K562 (cell line): ENCODE measurements around the gene PRR29. TPM values are rescaled to one million over a fixed set of nuclear protein-coding genes. Genes with fewer than 3 reads are reported as not detected.

Experiments used
- ATAC-seq: fragments of 200-7000 bp; cut with Tn5 transposase; 3 replicates; pipeline ENCODE4 v1.9.1; 2020; ENCODE audit warnings: moderate library complexity
- BruUV-seq: library from RNA; stranded (reverse); fragments of 400-500 nt; replicated peaks from 2 replicates; lab custom pipeline; 2021; lab: Mats Ljungman, UMichigan
- CTCF ChIA-PET: fragments of 300-600 bp; formaldehyde crosslinking; extraction: SDS; loops from one replicate; lab custom pipeline; 2021; ENCODE audit warnings: low intra/inter-chr PET ratio; lab: Yijun Ruan, JAX
- POLR2A ChIA-PET: fragments of 300-600, 350-650 bp; sonication (Branson Sonifier 250); formaldehyde crosslinking; extraction: SDS; loops from one replicate; lab custom pipeline; 2021; ENCODE audit warnings: antibody characterized with exemption, inconsistent platforms; lab: Yijun Ruan, JAX
- DNase-seq, 4 experiments: peaks; one replicate each; pipeline versions ENCODE4 v3.0.0 to v3.0.0-alpha.2; 2011 to 2018; ENCODE audit warnings: low spot score in 3 of 4, mixed read lengths in 3 of 4; ENCODE audit errors: extremely low read depth in 1 of 4
- FAIRE-seq: peaks from 2 replicates; lab custom pipeline; 2011; peaks lifted over from hg19 to GRCh38; lab: Jason Lieb, UNC
- H2AFZ ChIP-seq: 2 replicates; pipeline ENCODE4 v1.6.0; 2011; ENCODE audit warnings: low read depth, low read length, control low read depth, inconsistent platforms
- H3K27ac ChIP-seq: fragments of 200-600 bp; 3 replicates; pipeline ENCODE4 v1.8.0; 2011; ENCODE audit warnings: low read depth, mild to moderate bottlenecking, control low read depth, inconsistent platforms, low read length, moderate library complexity, mixed read lengths; ENCODE audit errors: extremely low read depth
- H3K27me3 ChIP-seq, 2 experiments: fragments of 300-600 bp in 1 of 2; 2 replicates in 1 of 2; 3 replicates in 1 of 2; pipeline versions ENCODE4 v1.6.0 to v1.8.0; 2011; ENCODE audit warnings: inconsistent platforms in 2 of 2, low read length in 2 of 2, mild to moderate bottlenecking in 1 of 2, mixed read lengths in 1 of 2, moderate library complexity in 1 of 2; ENCODE audit not compliant: control insufficient read depth in 2 of 2, insufficient read depth in 2 of 2
- H3K36me3 ChIP-seq: fragments of 300-600 bp; 3 replicates; pipeline ENCODE4 v1.8.0; 2011; ENCODE audit warnings: mild to moderate bottlenecking, low read length, inconsistent platforms; ENCODE audit not compliant: control insufficient read depth, insufficient read depth
- H3K4me1 ChIP-seq, 2 experiments: fragments of 200-600 bp in 1 of 2; replicated peaks in 1 of 2; 2 replicates in 1 of 2; 3 replicates in 1 of 2; pipeline versions ENCODE4 v1.5.1 to v1.8.0; 2011; ENCODE audit warnings: inconsistent platforms in 2 of 2, low read length in 2 of 2, mild to moderate bottlenecking in 1 of 2, mixed read lengths in 1 of 2, moderate library complexity in 1 of 2; ENCODE audit not compliant: control insufficient read depth in 2 of 2, insufficient read depth in 2 of 2
- H3K4me2 ChIP-seq: 2 replicates; pipeline ENCODE4 v1.6.1; 2011; ENCODE audit warnings: low read length, control low read depth, inconsistent platforms, mixed read lengths; ENCODE audit not compliant: insufficient read depth
- H3K4me3 ChIP-seq: fragments of 200-600 bp; sonication (generic), shearing (Covaris generic); 2 replicates; pipeline ENCODE4 v1.5.1; 2016; ENCODE audit warnings: control low read depth, inconsistent platforms
- H3K79me2 ChIP-seq: fragments of 200-600 bp; 3 replicates; pipeline ENCODE4 v1.8.0; 2011; ENCODE audit warnings: low read length, inconsistent platforms; ENCODE audit not compliant: control insufficient read depth, insufficient read depth
- H3K9ac ChIP-seq, 2 experiments: 2 replicates each; pipeline versions ENCODE4 v1.6.0 to v1.6.1; 2011; ENCODE audit warnings: low read depth in 2 of 2, low read length in 2 of 2, control low read depth in 1 of 2, inconsistent platforms in 1 of 2, mild to moderate bottlenecking in 1 of 2, mixed read lengths in 1 of 2; ENCODE audit not compliant: insufficient read depth in 1 of 2
- H3K9me1 ChIP-seq: one replicate; pipeline ENCODE4 v1.6.0; 2011; ENCODE audit warnings: inconsistent platforms, mild to moderate bottlenecking, low read length, moderate library complexity; ENCODE audit not compliant: control insufficient read depth, insufficient read depth
- H3K9me3 ChIP-seq: replicated peaks from 2 replicates; pipeline ENCODE4 v1.5.1; 2011; ENCODE audit warnings: low read depth, low read length, inconsistent platforms; ENCODE audit not compliant: control insufficient read depth, insufficient read depth
- H4K20me1 ChIP-seq: replicated peaks from 2 replicates; pipeline ENCODE4 v1.6.1; 2011; ENCODE audit warnings: low read length, inconsistent platforms, mixed read lengths; ENCODE audit not compliant: control insufficient read depth, insufficient read depth
- ARID2 ChIP-seq: fragments of 450-650 bp; IDR thresholded peaks from 2 replicates; pipeline ENCODE4 v1.6.1; 2017; ENCODE audit warnings: antibody characterized with exemption, mild to moderate bottlenecking
- EGR1 ChIP-seq: fragments of 450-650 bp; conservative IDR thresholded peaks from 2 replicates; pipeline ENCODE4 v1.6.1; 2017; ENCODE audit warnings: mild to moderate bottlenecking
- HINFP ChIP-seq: fragments of 450-650 bp; conservative IDR thresholded peaks from 2 replicates; pipeline ENCODE4 v1.6.1; 2016; ENCODE audit warnings: missing genetic modification characterization, low read depth, mild to moderate bottlenecking, control low read depth, missing compliant biosample characterization
- KDM4B ChIP-seq, 2 experiments: fragments of 450-650 bp in 1 of 2; sonication (generic) in 1 of 2; IDR thresholded peaks; 2 replicates each; pipeline ENCODE4 v1.6.1; 2016 to 2017; ENCODE audit warnings: borderline replicate concordance in 2 of 2, antibody characterized with exemption in 1 of 2, low read depth in 1 of 2, mild to moderate bottlenecking in 1 of 2
- MXD1 ChIP-seq: fragments of 250-450 bp; sonication (Bioruptor Pico); IDR thresholded peaks from 2 replicates; pipeline ENCODE4 v1.8.0; 2021; ENCODE audit warnings: borderline replicate concordance, mild to moderate bottlenecking, moderate library complexity; ENCODE audit not compliant: poor library complexity, severe bottlenecking
- NFATC3 ChIP-seq: fragments of 450-650 bp; IDR thresholded peaks from 2 replicates; pipeline ENCODE4 v1.6.1; 2017; ENCODE audit warnings: mild to moderate bottlenecking
- SIRT6 ChIP-seq: IDR thresholded peaks from one replicate; pipeline ENCODE4 v1.6.1; 2012; ENCODE audit warnings: low read depth, mild to moderate bottlenecking, control low read depth, inconsistent platforms, low read length, moderate library complexity
- WGBS: fragments of 100-300 bp; shearing (Covaris generic); methylation state at CpG from one replicate; pipeline ENCODE4 v1.1.6; 2016; ENCODE audit warnings: low coverage, mixed read lengths; ENCODE audit not compliant: insufficient coverage; ENCODE audit errors: missing lambda C conversion rate; 5-methylcytosine and 5-hydroxymethylcytosine counted together
- in situ Hi-C: fragments of 300-500 bp; cut with MboI; formaldehyde crosslinking; loops from 4 replicates; pipeline ENCODE4 v1.15.0; 2018; ENCODE audit warnings: inconsistent platforms, mixed read lengths
- intact Hi-C: fragments of 100-400 bp; cut with micrococcal nuclease; formaldehyde crosslinking; loops from 2 replicates; pipeline ENCODE4 v1.14.2; 2022
- polyA plus RNA-seq, 8 experiments: library from polyadenylated mRNA; depleted of rRNA in 4 of 8; stranded (reverse) in 5 of 8; unstranded in 3 of 8; fragments of >200 nt; fragmentation: Nextera tagmentation in 2 of 8; fragmentation: Illumina TruSeq in 1 of 8; extraction: Ambion mirVana in 2 of 8; extraction: Trizol in 1 of 8; gene quantifications; 2 replicates each; pipeline versions ENCODE4 v1.2.1 to v1.2.3, GENCODE V29; 2011 to 2014; ENCODE audit warnings: inconsistent platforms in 1 of 8, missing spikeins in 1 of 8
- total RNA-seq, 7 experiments: library from RNA; depleted of rRNA in 6 of 7; stranded (reverse); fragments of >200 nt in 6 of 7; fragmentation: Illumina TruSeq in 2 of 7; extraction: Trizol in 2 of 7; gene quantifications; 2 replicates each; pipeline versions ENCODE4 v1.2.1 to v1.2.3, GENCODE V29; 2011 to 2021; ENCODE audit warnings: low replicate concordance in 1 of 7

PRR29 gene
- total and polyA plus RNA-seq, 9 of the 15 experiments (the other 6 are each of a cell fraction or from before 2014, with no cell fraction given), result 0.08 to 0.58 (median 0.15) TPM; not detected in 5

GRCh38 chr17:63989622-63990345 is 8.4 kb upstream of the PRR29 start:
- Histone ChIP-seq H3K27ac (no peak overlapping the region), H2AFZ (no peak overlapping the region), H3K4me2 (no peak overlapping the region), H3K9ac (peak overlapping the region in 1 of 2 experiments; percentile 79; a peak in 1 of 4 replicates), H4K20me1 (no peaks in the 10 kb centered on the region), H3K79me2 (no peaks in the 10 kb centered on the region), H3K9me1 (no peaks in the 10 kb centered on the region), H3K4me3 (no peak overlapping the region), H3K27me3 (peaks cover 12 to 28% of the 10 kb centered on the region in 2 experiments; a peak in 4 of 5 replicates)
- in situ Hi-C loops (no loop called here), intact Hi-C loops (loop anchor here (2.0 to 5.0 kb wide), 3 partner anchors 38 to 71 kb away; partner anchors contain the start of gene GH1)
- no peak for DNase-seq
- BruUV-seq, result no TSS peak
- no peak for FAIRE-seq
- POLR2A ChIA-PET, result interaction anchor here (0.7 to 1.6 kb wide), 6 partner anchors 10 to 156 kb away, joined by 3 to 6 read pairs (median 5); no protein-coding TSS in a partner anchor
- TF ChIP-seq KDM4B (IDR thresholded peaks at IDR 0.05; ENCODE audit: borderline replicate concordance in 2 of 2, low read depth in 1 of 2) (0 out of 4 replicates have a peak, but pooled peaks of 1 of the 2 experiments have one; percentile 6), SIRT6 (no peak), MXD1 (CRISPR knock-in tag) (no peak), NFATC3 (no peak), ARID2 (no peak), HINFP (tag) (no peak), EGR1 (peak; percentile 59)
- TF ChIP-seq, all 486 proteins: peak for 2
- CTCF ChIA-PET, result interaction anchor here (0.8 to 1.0 kb wide), 2 partner anchors 70 to 71 kb away, joined by 3 read pairs; partner anchors contain the start of gene GH1
- ATAC-seq, result no peak
- WGBS, result 48% methylated on average over 21 of the region's 21 CpGs
- Histone ChIP-seq H3K36me3 (no peaks in the 10 kb centered on the region), H3K4me1 (peaks cover 7 to 34% of the 10 kb centered on the region in 2 experiments), H3K9me3 (no peaks in the 10 kb centered on the region)
